DMS114 treated with DMSO at 0.1 percent for 48 hours (cell line): ENCODE results near the gene ACOX1.

Source experiments
- DNase-seq: peaks from one replicate; lab custom pipeline; 2025; ENCODE audit not compliant: unreplicated experiment; lab: John Stamatoyannopoulos, UW

ACOX1 gene

DNA sequence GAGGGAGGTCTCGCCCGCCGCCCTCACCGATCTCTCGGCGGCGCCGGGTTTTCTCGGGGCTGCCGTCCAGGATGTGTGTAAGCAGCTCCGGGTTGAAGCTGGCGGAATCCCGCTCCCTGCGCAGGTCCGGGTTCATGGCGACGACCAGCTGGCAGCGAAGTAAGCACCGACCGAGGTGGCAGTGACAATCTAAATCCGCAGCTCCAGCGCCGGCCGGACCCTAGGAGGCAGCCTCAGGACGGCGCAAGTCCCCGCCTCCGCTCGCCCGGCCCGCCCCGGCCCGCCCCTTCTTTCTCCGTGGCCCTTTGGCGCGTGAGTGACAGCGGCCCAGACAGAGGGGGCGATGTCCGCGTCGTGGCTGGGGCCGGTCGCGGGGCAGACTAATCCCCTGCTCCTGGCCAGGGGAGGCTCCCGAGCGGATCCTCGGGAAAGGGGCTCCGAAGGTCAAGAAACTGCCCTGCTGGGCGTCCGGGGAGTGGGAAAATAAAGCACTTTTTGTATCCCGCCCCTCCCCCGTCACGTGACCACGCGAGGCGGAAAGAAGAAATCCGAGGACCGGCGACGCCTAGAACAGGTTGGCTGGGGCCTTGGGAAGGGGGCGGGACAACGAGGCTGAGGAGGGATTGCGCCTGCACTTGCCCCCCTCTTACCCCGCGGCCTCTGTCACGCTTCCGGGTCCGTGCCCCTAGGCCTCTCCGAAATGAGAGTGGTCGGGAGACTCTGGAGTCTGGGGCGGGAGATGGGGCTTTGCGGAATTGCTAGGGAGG, at the start of gene ACOX1, which contains the start of gene TEN1:
Gene ACOX1, minus strand, starts transcription at position 229 of the 767 bp plus-strand sequence. Its CDS starts 93 bp downstream, at position 136.
Gene TEN1, plus strand, starts transcription at position 303 of the 767 bp plus-strand sequence. CDS start 6,953 bp downstream, outside the sequence.
- DNase-seq: peak; percentile 92

DNA sequence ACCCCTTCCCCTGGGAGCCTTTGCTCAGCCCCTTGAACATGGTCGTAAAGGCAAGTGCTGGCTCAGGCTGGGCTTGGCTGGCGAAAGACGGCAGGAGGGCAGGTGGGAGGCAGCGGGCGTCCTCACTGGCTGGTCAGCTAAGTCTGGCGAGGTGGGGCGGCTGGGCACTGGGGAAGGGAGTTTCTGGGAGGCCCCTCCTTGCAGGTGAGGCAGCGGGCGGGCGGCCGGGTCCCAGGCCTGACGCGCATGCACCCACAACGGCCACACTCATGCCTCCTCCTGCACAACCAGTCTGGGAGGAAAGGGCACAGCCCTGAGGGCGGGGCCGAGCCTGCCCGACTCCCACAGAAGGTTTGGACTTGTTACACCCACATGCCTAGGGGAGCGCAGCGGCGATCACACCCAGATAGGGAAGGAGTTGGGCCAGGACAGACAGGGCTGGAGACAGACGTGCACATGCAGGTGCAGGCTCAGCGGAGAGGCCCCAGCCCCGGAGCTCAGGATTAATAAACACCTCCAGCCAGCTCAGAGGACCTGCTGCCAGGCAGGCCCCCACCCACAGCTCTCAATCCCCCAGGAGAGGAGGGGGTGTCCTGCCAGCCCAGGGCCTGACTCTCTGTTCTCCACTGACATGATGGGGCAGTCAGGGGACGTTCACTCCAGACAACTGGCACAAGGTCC, 48.3 kb upstream of the ACOX1 start, which contains the start of gene EVPL:
Gene EVPL, minus strand, starts transcription at position 148 of the 681 bp plus-strand sequence. Its CDS starts 108 bp downstream, at position 40.
- no peak for DNase-seq

GRCh38 chr17:76026714-76027158, 47.8 kb upstream of the ACOX1 start:
- no peak for DNase-seq

DNA sequence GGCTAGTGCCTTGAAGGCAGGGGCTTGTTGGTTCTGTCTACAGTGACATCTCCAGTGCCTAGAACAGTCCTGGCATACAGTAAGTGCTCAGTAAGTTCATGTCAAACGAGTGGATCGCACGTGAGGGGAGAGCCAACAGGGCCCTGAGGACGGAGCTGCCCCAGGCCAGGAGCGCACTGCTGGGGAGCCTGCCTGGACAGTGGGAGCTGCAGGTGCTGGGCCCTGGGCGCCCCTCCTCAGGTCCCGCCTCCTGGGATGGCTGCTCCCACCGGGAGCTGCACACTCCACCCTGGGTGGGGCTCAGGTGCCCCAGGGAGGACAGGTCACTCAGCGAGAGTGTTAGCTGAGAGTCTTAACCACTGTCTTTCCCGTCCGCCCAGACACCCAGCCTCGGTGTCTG, 46.3 kb upstream of the ACOX1 start:
- no peak for DNase-seq

DNA sequence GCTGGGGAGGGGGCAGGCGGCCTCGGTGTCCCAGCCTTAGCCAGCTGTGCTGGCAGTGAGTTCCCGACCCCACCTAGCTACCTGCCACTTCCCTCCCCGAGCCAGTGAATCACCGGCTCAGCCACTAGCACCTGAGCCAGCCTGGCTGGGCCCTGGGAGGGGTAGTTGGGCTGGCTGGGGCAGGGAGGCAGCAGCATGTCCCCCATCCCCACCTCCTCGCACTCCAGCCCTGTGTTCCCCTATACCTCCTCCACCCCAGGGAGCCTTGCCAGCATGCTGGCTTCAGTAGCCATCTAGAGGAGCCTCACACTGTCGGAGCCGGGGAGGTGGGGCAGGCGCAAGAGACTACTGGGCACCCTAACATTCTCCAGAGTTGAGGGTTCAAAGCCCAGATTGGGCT, 45.4 kb upstream of the ACOX1 start:
- no peak for DNase-seq

DNA sequence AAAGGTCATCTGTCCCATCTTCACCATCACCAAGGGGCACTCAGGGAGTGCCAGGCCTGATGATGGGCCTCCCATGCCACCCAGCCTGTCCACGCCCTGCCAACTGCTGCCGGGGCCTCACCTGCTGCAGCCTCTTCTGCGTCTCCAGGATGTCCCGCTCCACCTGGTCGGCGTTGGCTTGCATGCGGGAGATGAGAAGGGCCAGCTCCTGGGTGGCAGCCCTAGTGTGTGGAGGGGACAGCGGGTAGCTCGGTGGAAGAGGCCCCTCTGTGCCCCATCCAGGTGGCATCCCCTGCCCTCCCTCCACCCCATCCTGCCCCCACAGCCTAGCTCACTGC, 44.9 kb upstream of the ACOX1 start:
- DNase-seq: no peak

DNA sequence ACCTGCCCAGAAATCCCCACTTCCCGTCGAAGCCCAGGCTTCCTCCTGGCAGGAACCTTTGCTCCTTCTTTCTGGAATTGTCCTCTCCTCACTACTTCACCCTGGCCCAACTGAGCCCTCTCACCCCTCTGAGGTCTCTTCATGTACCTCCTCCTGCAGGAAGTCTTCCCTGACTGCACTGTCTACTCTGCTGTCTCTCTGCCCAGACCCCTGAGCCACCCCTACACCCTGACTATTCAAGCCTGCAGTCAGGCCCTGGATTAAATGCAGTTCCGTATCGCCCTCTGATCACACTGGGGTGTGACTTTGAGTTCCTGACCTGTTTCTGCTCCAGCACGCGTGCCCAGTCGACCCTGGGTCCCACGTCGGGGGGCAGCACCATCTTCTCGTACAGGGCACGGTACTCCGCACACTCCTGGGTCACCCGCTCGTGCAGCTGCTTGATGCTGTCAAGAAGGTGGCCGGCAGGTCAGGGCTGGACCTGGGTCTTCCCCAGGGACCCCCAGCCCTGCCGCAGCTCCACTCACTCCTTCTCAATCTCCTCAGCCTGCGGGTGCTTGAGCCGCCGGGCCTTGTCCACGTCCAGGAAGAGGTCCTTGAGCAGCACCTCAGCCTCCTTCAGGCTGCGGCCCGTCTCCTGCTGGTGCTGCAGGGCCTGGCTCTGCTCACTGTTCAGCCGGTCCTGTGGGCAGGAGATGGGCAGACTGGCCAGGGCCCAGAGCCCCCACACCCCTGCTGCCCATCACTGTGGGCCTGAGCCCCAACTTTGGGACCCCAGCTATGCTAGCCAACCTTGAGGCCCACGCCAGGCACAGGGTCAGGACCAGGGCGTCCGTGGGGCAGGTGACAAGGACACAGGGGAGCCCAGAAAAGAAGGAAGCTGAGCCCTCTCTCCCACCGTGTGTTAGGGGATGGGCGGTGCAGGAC, 44.3 kb upstream of the ACOX1 start:
- no peak for DNase-seq

GRCh38 chr17:76022285-76022684, 43.3 kb upstream of the ACOX1 start:
- DNase-seq: no peak

GRCh38 chr17:76019833-76020467, 41.0 kb upstream of the ACOX1 start:
- DNase-seq: no peak

GRCh38 chr17:76018801-76019200, 39.8 kb upstream of the ACOX1 start:
- no peak for DNase-seq

GRCh38 chr17:76018340-76018680, 39.3 kb upstream of the ACOX1 start:
- DNase-seq: no peak

GRCh38 chr17:76017481-76018339, 38.7 kb upstream of the ACOX1 start:
- DNase-seq: no peak

DNA sequence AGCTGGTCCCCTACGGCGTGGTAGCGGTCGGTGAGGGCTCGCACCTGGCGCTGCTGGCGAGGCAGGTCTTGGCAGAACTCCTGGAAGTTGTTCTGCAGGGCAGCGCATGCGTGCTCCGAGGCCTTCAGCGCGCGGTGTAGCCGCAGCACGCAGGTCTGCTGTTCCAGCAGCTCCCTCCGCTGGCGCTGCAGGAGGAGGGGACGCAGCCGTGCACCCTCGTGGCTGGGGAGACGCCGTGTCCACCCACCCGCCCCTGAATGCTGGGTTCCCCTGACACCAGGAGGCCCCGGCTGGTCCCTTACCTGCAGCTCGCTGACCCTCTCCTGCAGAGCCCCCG, 35.9 kb upstream of the ACOX1 start:
- DNase-seq: no peak

- peak; percentile 10 for DNase-seq
Measured at GRCh38 chr17:76014100-76014924, 35.3 kb upstream of the ACOX1 start.

GRCh38 chr17:76013377-76013932, 34.5 kb upstream of the ACOX1 start:
- DNase-seq: no peak

GRCh38 chr17:76011951-76012350, 33.0 kb upstream of the ACOX1 start:
- DNase-seq: no peak

- DNase-seq: no peak
Measured at GRCh38 chr17:76009969-76010661, 31.1 kb upstream of the ACOX1 start.

GRCh38 chr17:76009447-76009846, 30.5 kb upstream of the ACOX1 start:
- no peak for DNase-seq
